ENCODE data around the gene ACP7. TPM values are rescaled to one million over a fixed set of nuclear protein-coding genes. Genes with fewer than 3 reads are reported as not detected.

The ACP7 gene, protein sequence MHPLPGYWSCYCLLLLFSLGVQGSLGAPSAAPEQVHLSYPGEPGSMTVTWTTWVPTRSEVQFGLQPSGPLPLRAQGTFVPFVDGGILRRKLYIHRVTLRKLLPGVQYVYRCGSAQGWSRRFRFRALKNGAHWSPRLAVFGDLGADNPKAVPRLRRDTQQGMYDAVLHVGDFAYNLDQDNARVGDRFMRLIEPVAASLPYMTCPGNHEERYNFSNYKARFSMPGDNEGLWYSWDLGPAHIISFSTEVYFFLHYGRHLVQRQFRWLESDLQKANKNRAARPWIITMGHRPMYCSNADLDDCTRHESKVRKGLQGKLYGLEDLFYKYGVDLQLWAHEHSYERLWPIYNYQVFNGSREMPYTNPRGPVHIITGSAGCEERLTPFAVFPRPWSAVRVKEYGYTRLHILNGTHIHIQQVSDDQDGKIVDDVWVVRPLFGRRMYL
- not detected for polyA plus RNA-seq

DNA sequence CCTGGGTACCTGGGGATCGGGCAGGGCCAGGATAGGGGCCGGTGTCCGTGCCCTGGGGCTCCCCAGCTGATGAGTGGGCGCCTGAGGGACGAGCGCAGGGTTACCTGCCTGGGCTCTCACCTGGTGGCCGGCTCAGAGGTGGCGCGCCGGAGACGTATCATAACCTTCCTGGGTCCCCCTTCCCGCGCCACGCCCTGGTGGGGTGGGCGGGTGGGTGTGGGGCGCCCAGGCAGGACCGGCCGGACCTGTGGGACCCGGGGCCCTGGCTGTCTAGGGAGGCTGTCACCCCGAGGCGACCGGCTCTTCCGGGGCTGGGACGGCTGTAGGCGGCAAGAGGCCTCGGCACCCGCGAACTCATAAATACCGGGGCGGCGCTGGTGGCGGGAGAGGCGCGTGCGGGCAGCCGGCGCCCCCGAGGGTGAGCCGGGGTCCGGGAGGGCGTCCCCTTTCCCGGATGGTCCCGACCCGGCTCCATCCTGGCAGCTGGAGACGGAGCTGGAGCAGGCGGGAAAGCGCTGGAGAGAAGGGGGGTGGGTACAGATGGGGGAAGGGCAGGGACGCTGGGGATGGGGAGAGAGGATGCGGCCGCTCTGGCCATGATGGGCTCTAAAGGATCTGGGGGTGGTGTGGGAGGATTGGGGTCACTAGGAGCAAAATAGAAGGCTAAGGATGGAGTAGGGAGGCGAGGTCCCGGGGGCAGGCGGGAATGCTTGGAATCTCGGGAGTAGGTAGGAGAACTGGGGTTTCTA lies at the start of gene ACP7:
TSS of gene ACP7 (plus strand) at position 386 of the 749 bp plus-strand sequence. CDS start 902 bp downstream, outside the sequence.
- peaks cover 16 to 20% of the 10 kb centered on the region in 2 donors for H3K4me1 Mint-ChIP-seq
- H3K27ac Mint-ChIP-seq = peak within 1 kb of the TSS in 2 of 6 donors; percentile 68 to 76
- H3K36me3 Mint-ChIP-seq = no peaks in the 10 kb centered on the region
- peak within 1 kb of the TSS; percentile 59 to 86 (median 71) for H3K4me3 Mint-ChIP-seq
- H3K27me3 Mint-ChIP-seq (ENCODE audit: low read depth in 3 of 3) = peaks cover 7 to 24% (median 18%) of the 10 kb centered on the region in 3 donors
- peak; percentile 14 to 33 (median 23) for DNase-seq
- H3K9me3 Mint-ChIP-seq = no peaks in the 10 kb centered on the region

DNA sequence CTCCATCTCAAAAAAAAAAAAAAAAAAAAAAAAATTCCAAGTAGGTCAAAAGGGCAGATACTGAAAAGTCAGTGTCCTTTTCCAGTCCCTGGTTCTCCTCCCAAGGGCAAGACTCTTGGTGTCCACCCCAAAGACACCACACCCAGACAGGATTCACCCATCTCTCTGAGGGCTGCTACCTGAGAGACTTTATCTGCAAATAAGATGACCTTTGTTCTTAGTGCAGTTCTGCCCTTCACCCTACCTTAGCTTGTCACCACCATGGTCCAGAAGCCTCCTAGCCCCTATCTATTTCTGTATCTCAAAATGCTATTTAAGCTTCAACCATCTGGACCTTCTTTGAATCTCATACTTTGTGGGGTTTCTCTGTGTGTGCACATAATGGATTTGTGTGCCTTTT lies 47.6 kb upstream of the ACP7 start:
- Mint-ChIP-seq H3K4me1 (no peaks in the 10 kb centered on the region), H3K9me3 (no peaks in the 10 kb centered on the region), H3K4me3 (no peak overlapping the region), H3K27ac (no peak overlapping the region), H3K27me3 (ENCODE audit: low read depth in 3 of 3) (peaks cover 0 to 13% (median 2%) of the 10 kb centered on the region in 3 donors), H3K36me3 (no peaks in the 10 kb centered on the region)
- DNase-seq = no peak

DNA sequence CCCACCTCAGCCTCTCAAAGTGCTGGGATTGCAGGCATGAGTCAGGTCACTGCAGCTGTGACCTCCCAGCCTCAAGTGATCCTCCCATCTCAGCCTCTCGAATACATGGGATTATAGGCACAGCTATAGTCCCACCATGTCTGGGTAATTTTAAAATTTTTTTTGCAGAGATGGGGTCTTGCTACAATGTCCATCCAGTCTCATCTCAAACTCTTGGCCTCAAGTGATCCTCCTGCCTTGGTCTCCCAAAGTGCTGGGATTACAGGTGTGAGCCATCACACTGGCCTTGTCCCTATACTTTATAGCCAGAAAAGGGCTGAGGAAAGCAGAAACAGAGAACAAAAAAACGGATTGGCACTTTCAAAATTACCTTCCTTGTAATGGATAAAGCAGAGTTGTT lies 47.0 kb upstream of the ACP7 start:
- Mint-ChIP-seq H3K27ac (no peak overlapping the region), H3K27me3 (ENCODE audit: low read depth in 3 of 3) (peaks cover 0 to 13% (median 2%) of the 10 kb centered on the region in 3 donors), H3K36me3 (no peaks in the 10 kb centered on the region), H3K4me3 (no peak overlapping the region), H3K9me3 (no peaks in the 10 kb centered on the region), H3K4me1 (no peaks in the 10 kb centered on the region)
- no peak for DNase-seq

DNA sequence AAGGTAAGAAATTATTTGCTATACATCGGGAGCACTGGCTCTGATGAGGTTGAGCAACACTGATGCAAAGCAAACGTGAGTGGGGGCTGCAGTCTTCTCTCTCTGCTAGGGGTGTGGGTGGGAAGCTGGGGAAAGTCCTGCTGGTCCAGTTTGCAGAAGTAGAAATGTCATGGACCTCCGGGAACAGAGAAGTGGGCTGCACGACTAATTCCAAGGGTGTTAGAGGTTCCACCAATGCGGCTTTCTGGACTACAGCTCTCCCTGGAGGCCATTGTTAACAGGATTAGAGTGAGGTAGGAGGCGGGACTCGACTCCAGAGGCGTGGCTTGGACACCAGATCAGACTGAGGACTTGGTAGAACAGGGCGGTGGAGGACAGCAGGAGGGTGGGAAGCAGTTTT lies 46.1 kb upstream of the ACP7 start:
- no peak overlapping the region for H3K4me3 Mint-ChIP-seq
- no peaks in the 10 kb centered on the region for H3K4me1 Mint-ChIP-seq
- DNase-seq = no peak
- H3K9me3 Mint-ChIP-seq = no peaks in the 10 kb centered on the region
- peak overlapping the region in 1 of 6 donors; percentile 1 for H3K27ac Mint-ChIP-seq
- H3K27me3 Mint-ChIP-seq (ENCODE audit: low read depth in 3 of 3) = peaks cover 0 to 13% (median 2%) of the 10 kb centered on the region in 3 donors
- H3K36me3 Mint-ChIP-seq = no peaks in the 10 kb centered on the region

DNA sequence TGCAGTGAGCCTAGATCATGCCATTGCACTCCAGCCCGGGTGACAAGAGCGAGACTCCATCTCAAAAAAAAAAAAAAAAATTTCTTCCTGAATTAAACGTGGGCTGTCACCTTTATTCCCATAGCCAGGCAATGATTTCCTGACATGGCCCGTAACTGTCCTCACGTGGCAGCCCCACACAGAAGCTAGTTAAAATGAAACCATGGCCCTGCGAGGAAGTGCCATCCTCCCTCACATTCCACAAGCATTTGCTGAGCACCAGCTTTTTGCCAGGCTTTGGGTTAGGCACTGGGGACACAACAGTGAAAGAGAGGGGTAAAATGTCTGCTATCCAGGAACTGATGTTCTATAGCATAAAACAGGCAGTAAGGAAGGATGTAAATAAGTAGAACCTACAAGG lies 38.7 kb upstream of the ACP7 start:
- Mint-ChIP-seq H3K36me3 (peaks cover 0 to 4% (median 3%) of the 10 kb centered on the region in 3 donors), H3K27ac (no peak overlapping the region), H3K4me1 (no peaks in the 10 kb centered on the region)

DNA sequence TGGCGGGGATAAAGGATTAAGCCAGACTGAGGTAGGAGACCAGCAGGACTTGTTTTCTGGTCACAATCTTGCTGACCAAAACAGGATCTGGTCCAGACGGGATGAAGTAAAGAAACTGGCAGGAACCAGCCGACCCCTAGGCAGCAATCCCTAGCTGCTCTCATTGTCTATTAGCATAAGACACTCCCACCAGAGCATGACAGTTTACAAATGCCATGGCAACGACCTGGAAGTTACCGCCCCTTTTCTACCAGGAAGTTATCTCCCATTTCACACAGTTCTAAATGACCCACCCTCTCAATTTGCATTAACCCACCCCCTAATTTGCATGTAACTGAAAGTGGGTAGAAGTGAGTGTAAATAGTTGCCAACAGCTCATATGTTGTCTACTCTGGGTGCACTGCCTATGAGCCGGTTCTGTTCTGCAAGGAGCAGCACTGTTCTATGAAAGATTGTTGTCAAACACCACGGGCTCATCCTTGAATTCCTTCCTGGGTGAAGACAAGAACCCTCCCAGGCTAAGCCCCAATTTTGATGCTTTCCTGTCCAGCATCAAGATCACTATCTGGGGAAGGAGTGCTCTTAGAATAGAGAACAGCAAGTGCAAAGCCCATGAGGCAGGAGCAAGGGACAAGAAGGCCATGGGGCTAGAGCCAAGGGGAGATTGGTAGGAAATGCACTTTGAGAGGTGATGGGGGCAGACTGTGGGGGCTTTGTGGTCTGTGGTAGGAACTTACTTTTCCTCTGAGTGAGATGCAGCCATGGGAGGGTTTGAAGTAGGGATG lies 37.9 kb upstream of the ACP7 start:
- DNase-seq = peak in 1 of 3 donors; percentile 6
- H3K27ac Mint-ChIP-seq = no peak overlapping the region
- peaks cover 0 to 4% (median 0%) of the 10 kb centered on the region in 3 donors for H3K27me3 Mint-ChIP-seq (ENCODE audit: low read depth in 3 of 3)
- peaks cover 0 to 4% (median 3%) of the 10 kb centered on the region in 3 donors for H3K36me3 Mint-ChIP-seq
- peaks cover 0 to 2% (median 0%) of the 10 kb centered on the region in 6 donors for H3K9me3 Mint-ChIP-seq
- no peaks in the 10 kb centered on the region for H3K4me1 Mint-ChIP-seq
- no peak overlapping the region for H3K4me3 Mint-ChIP-seq

More for the DNA sequence above, 38.7 kb upstream of the ACP7 start:
- no peak overlapping the region for H3K4me3 Mint-ChIP-seq
- H3K27me3 Mint-ChIP-seq (ENCODE audit: low read depth in 3 of 3) = peaks cover 0 to 7% (median 0%) of the 10 kb centered on the region in 3 donors
- peaks cover 0 to 2% (median 0%) of the 10 kb centered on the region in 6 donors for H3K9me3 Mint-ChIP-seq
- DNase-seq = no peak

DNA sequence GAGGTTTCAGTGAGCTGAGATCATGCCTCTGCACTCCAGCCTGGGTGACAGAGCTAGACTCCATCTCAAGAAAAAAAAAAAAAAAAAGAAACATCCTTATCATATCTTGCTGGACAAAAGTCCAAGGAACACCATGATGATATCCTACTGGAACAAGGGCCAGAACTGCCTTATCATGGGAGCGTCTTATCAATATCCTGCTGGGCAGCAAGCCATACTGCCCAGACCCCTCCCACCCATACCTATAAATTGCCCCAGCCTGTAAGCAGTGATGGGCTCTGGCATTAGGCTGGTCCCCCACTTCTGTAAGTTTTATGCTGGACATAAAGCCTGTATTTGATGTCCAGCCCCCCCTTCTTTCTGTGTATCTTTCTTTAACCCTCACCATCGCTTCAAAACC lies 37.1 kb upstream of the ACP7 start:
- no peaks in the 10 kb centered on the region for H3K4me1 Mint-ChIP-seq
- H3K36me3 Mint-ChIP-seq = peaks cover 0 to 4% (median 3%) of the 10 kb centered on the region in 3 donors
- no peak overlapping the region for H3K4me3 Mint-ChIP-seq
- H3K9me3 Mint-ChIP-seq = peaks cover 0 to 2% (median 0%) of the 10 kb centered on the region in 6 donors
- peaks cover 0 to 4% (median under 1%) of the 10 kb centered on the region in 3 donors for H3K27me3 Mint-ChIP-seq (ENCODE audit: low read depth in 3 of 3)
- no peak overlapping the region for H3K27ac Mint-ChIP-seq
- DNase-seq = no peak

DNA sequence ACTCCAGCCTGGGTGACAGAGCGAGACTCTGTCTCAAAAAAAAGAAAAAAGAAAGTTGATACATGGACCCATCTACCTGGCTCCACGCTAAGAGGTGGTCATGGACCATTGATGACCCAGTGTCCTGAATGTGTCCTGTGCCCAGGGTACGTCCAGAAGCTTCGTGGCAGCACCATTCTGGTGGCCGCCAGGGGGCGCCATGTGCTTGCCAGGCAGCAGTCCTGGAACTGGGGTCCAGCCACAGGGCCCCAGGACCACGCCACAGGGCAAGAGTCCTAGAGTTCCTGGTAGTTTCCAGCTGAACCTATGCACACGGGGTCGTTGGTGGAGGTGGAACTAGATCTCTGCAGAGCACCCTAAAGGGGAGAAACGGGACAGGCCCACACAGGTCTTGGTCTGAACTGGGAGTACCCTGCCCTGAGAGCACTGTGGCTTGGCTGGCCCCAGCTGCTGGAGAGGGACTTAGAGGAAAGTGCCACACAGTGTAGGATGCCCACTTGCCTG lies 31.9 kb upstream of the ACP7 start:
- Mint-ChIP-seq H3K4me1 (no peaks in the 10 kb centered on the region), H3K9me3 (no peaks in the 10 kb centered on the region), H3K27ac (peak overlapping the region in 1 of 6 donors; percentile 53), H3K4me3 (no peak overlapping the region), H3K27me3 (ENCODE audit: low read depth in 3 of 3) (peaks cover 3 to 5% (median 4%) of the 10 kb centered on the region in 3 donors), H3K36me3 (peaks cover 0 to 4% (median 0%) of the 10 kb centered on the region in 3 donors)
- peak; percentile 63 to 71 (median 69) for DNase-seq

DNA sequence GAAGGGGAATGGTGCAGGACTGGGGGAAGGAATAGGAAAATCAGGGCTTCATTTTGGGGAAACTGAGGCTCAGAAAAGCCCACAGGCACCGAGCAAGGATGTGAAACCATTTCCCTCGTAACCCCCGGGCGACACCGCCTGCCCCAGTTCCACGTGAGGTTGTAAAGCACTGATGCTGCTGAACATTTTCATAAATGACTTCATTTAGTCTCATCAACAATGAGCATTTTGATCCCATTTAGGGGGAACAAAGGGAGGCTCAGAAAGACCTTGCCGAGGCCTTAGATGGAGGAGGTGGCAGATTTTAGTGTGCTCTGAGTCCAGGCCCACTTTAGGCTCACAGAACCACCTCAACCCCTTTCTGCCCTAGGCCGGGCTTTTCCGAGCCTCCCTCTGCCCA lies 31.3 kb upstream of the ACP7 start:
- DNase-seq = no peak
- H3K4me3 Mint-ChIP-seq = no peak overlapping the region

DNA sequence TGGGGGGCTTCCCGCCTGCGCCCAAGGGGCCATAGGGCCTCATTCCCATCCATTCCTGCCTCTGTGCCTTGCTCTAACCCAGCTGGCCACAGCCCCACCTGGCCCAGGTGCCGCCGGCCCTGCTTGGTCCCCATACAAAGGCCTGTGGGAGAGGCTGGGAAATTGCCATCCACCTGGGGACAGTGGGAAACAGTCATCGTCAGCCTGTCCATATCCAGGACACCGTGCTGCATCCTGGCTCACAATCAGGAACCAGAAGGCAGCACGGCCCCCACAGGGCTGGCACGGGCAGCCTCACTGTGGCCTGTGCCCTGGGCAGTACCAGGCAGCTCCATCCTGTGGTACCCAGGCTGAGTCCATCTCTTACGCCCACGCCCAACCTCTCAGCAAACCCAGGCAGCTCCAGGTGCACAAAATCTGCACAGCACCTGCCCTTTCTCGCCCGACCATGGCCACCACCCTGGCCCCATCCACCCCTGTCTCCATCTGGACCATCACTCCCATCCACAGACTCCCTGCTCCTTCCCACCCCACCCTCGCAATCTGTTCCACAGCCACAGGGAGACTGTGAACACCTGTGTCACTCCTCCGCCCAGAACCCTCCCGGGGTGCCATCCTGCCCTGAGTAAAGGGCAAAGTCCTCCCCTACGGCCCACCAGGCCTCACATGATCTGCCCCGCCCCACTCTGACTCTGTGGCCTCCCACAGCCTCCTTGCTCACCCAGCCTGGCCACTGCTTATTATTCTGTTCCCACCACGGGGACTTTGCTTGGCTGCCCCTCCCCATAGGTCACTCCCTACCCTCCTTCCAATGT lies 30.7 kb upstream of the ACP7 start:
- H3K4me1 Mint-ChIP-seq = no peaks in the 10 kb centered on the region
- peak overlapping the region in 1 of 6 donors; percentile 56 for H3K27ac Mint-ChIP-seq
- H3K9me3 Mint-ChIP-seq = no peaks in the 10 kb centered on the region

More for the DNA sequence above, 31.3 kb upstream of the ACP7 start:
- Mint-ChIP-seq H3K27ac (no peak overlapping the region), H3K4me1 (no peaks in the 10 kb centered on the region), H3K9me3 (no peaks in the 10 kb centered on the region), H3K36me3 (peaks cover 0 to 4% (median 0%) of the 10 kb centered on the region in 3 donors), H3K27me3 (ENCODE audit: low read depth in 3 of 3) (peaks cover 3 to 5% (median 3%) of the 10 kb centered on the region in 3 donors)

DNA sequence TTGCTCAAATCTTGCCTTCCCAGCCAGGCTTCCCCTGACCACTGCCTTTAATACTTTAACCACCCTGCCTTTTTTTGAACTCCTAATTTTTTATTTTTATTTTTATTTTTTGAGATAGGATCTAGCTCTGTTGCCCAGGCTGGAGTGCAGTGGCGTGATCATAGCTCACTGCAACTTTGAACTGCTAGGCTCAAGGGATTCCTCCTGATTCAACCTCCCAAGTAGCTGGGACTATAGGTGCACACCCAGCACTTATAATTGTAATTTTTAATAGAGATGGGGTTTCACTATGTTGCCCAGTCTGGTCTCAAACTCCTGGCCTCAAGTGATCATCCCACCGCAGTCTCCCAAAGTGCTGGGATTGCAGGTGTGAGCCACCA lies 30.1 kb upstream of the ACP7 start:
- no peaks in the 10 kb centered on the region for H3K4me1 Mint-ChIP-seq
- peaks cover 0 to under 1% (median 0%) of the 10 kb centered on the region in 6 donors for H3K9me3 Mint-ChIP-seq
- DNase-seq = no peak
- H3K4me3 Mint-ChIP-seq = no peak overlapping the region
- peaks cover 0 to 3% (median 0%) of the 10 kb centered on the region in 3 donors for H3K36me3 Mint-ChIP-seq
- H3K27ac Mint-ChIP-seq = peak overlapping the region in 2 of 6 donors; percentile 30 to 64
- H3K27me3 Mint-ChIP-seq (ENCODE audit: low read depth in 3 of 3) = peaks cover 2 to 5% (median 3%) of the 10 kb centered on the region in 3 donors

More for the DNA sequence above, 30.7 kb upstream of the ACP7 start:
- no peak for DNase-seq
- Mint-ChIP-seq H3K27me3 (ENCODE audit: low read depth in 3 of 3) (peaks cover 3 to 5% (median 3%) of the 10 kb centered on the region in 3 donors), H3K36me3 (peaks cover 0 to 4% (median 0%) of the 10 kb centered on the region in 3 donors), H3K4me3 (no peak overlapping the region)

DNA sequence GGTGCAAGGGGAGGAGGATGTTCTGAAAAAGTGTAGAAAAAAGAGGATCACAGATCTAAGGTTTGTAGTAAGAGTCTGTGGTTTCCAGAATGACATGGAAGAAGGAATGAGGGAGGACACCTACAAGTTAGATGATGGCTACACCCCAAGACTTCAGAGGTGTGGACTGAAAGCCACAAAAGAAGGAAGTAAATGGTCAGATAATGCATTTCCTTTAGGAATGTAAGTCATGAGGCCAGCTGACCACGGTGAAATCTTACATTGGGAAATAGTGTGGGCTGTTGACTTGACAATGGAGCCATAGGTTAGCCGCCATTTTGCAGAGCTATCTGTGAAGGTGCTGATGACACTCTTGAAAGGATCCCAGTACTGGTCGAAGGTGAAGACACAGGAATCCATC lies 26.6 kb upstream of the ACP7 start:
- Mint-ChIP-seq H3K36me3 (no peaks in the 10 kb centered on the region), H3K9me3 (peaks cover 0 to 3% (median 0%) of the 10 kb centered on the region in 6 donors), H3K4me1 (peaks cover 8 to 9% of the 10 kb centered on the region in 2 donors), H3K27ac (peak overlapping the region in 1 of 6 donors; percentile 26), H3K4me3 (no peak overlapping the region), H3K27me3 (ENCODE audit: low read depth in 3 of 3) (peaks cover 5 to 9% (median 6%) of the 10 kb centered on the region in 3 donors)
- DNase-seq = no peak

Data from immature natural killer cell (primary cell).